Measurements from ENCODE around the gene WIZ. TPM values are rescaled to one million over a fixed set of nuclear protein-coding genes. Genes with fewer than 3 reads are reported as not detected.

WIZ gene
- total and polyA plus RNA-seq, 9 of the 15 experiments (the other 6 are each of a cell fraction or from before 2014, with no cell fraction given), result 0.06 to 37.5 (median 4.8) TPM

- TF ChIP-seq SMAD2 (IDR thresholded peaks at IDR 0.05; ENCODE audit: low read depth, low read length), result no peak
- no peak for TF ChIP-seq EWSR1 (IDR thresholded peaks at IDR 0.05; ENCODE audit: borderline replicate concordance, low read depth, partially characterized antibody)
- peak; percentile 32 for TF ChIP-seq PHF20 (IDR thresholded peaks at IDR 0.05; ENCODE audit: partially characterized antibody)
- no peak for TF ChIP-seq SNRNP70 (optimal IDR thresholded peaks at IDR 0.05; ENCODE audit: low read depth, low read length)
- TF ChIP-seq PTTG1 (tag; IDR thresholded peaks at IDR 0.05; ENCODE audit: low read depth), result no peak
- TF ChIP-seq CLOCK (CRISPR knock-in tag; IDR thresholded peaks at IDR 0.05; ENCODE audit: borderline replicate concordance), result no peak
- TF ChIP-seq ASH1L (IDR thresholded peaks at IDR 0.05; ENCODE audit: borderline replicate concordance, low read depth, partially characterized antibody), result peak; percentile 99
- TF ChIP-seq ZNF518B (CRISPR knock-in tag; IDR thresholded peaks at IDR 0.05), result no peak
- TF ChIP-seq NCOA6 (IDR thresholded peaks at IDR 0.05), result peak; percentile 68; the same call in 1 of the 2 replicates
- no peak for TF ChIP-seq STAG1 (CRISPR knock-in tag; IDR thresholded peaks at IDR 0.05; ENCODE audit: borderline replicate concordance)
- TF ChIP-seq THRB (CRISPR knock-in tag; conservative IDR thresholded peaks at IDR 0.05), result peak; percentile 89
- TF ChIP-seq ARHGAP35 (IDR thresholded peaks at IDR 0.05; ENCODE audit: partially characterized antibody), result no peak
- TF ChIP-seq ZNF280B (CRISPR knock-in tag; IDR thresholded peaks at IDR 0.05), result no peak
- no peak for TF ChIP-seq DLX4 (CRISPR knock-in tag; IDR thresholded peaks at IDR 0.05)
- no peak for TF ChIP-seq THRAP3 (IDR thresholded peaks at IDR 0.05; ENCODE audit: borderline replicate concordance)
- no peak for TF ChIP-seq ZNF707 (CRISPR knock-in tag; conservative IDR thresholded peaks at IDR 0.05)
- no peak for TF ChIP-seq PRMT5 (CRISPR knock-in tag; IDR thresholded peaks at IDR 0.05)
- TF ChIP-seq NR2F6 (CRISPR knock-in tag; IDR thresholded peaks at IDR 0.05), result no peak
Observed at GRCh38 chr19:15418579-15419412, 31.0 kb downstream of the WIZ start, which contains the start of gene AKAP8L (continued).

Measured in K562 (cell line).